Lower leg skin (tissue), 3 donors: ENCODE data around the gene TMEM174.

Experiments used
- CTCF ChIP-seq, 3 donors: fragments of 450-650 bp; IDR thresholded peaks; one replicate each; pipeline ENCODE4 v1.5.1; 2016; ENCODE audit warnings: antibody characterized with exemption in 3 of 3, mild to moderate bottlenecking in 3 of 3, moderate library complexity in 2 of 3
- POLR2A ChIP-seq, 2 donors: fragments of 450-650 bp; IDR thresholded peaks; one replicate each; pipeline ENCODE4 v1.6.1; 2016 to 2017; ENCODE audit warnings: antibody characterized with exemption in 2 of 2, mild to moderate bottlenecking in 1 of 2, moderate library complexity in 1 of 2

- TF ChIP-seq POLR2A (IDR thresholded peaks at IDR 0.05), result no peak
- TF ChIP-seq CTCF (IDR thresholded peaks at IDR 0.05), result no peak
Observed at GRCh38 chr5:73193592-73193991, 20.6 kb downstream of the TMEM174 start.
